ENCODE results near the gene DRAXIN.

DNA sequence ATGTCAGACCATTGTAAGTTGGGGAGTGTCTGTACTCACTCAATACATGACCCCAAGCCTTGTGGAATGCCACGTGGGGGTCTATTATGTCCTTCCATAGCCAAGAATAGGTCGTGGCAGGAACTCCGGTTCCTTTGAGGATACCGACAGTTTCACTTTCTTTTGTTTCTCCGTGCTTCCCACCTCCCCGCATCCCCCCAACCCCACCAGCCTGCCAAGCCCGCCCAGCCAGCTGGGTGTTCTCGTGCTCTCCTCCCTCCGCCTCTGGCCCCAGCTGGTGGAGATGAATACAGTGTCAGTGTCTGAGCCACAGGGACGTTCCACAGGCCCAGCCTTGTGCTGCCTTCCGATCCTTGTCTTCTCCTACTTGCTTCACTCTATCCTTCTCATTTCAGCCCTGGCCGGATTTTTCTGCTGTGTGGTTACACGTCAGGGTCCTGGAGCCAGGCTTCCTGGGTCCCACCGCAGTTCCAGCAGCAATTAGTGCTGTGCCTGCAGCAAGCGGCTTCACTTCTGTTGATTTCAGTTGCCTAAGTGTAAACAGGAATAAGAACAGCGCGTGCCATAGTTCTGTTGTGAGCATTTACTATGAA, 40.3 kb downstream of the DRAXIN start:
- TF ChIP-seq POLR2A (IDR thresholded peaks at IDR 0.05; ENCODE audit: low read depth), result no peak
- TF ChIP-seq POLR2AphosphoS5 (IDR thresholded peaks at IDR 0.05), result peak; percentile 76 to 77
- TF ChIP-seq, protein P1, sequence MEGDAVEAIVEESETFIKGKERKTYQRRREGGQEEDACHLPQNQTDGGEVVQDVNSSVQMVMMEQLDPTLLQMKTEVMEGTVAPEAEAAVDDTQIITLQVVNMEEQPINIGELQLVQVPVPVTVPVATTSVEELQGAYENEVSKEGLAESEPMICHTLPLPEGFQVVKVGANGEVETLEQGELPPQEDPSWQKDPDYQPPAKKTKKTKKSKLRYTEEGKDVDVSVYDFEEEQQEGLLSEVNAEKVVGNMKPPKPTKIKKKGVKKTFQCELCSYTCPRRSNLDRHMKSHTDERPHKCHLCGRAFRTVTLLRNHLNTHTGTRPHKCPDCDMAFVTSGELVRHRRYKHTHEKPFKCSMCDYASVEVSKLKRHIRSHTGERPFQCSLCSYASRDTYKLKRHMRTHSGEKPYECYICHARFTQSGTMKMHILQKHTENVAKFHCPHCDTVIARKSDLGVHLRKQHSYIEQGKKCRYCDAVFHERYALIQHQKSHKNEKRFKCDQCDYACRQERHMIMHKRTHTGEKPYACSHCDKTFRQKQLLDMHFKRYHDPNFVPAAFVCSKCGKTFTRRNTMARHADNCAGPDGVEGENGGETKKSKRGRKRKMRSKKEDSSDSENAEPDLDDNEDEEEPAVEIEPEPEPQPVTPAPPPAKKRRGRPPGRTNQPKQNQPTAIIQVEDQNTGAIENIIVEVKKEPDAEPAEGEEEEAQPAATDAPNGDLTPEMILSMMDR (IDR thresholded peaks at IDR 0.05), result no peak
- no peak for TF ChIP-seq EP300 (IDR thresholded peaks at IDR 0.05)
